HepG2 (cell line): ENCODE data around the gene S100P. TPM values are rescaled to one million over a fixed set of nuclear protein-coding genes. Genes with fewer than 3 reads are reported as not detected.
A peak's percentile ranks its signal among the peaks of the same experiment; 100 is the strongest.

Experiments
- AHDC1 ChIP-seq: sonication (generic); formaldehyde crosslinking; IDR thresholded peaks from 2 replicates; pipeline ENCODE4 v1.5.1; 2020; ENCODE audit warnings: mild to moderate bottlenecking, missing genetic modification reagents, borderline replicate concordance
- CTCF ChIP-seq: sonication (generic); formaldehyde crosslinking; IDR thresholded peaks from 2 replicates; pipeline ENCODE4 v1.5.0; 2020; ENCODE audit warnings: mild to moderate bottlenecking, missing genetic modification reagents, moderate library complexity
- DMTF1 ChIP-seq: sonication (generic); formaldehyde crosslinking; IDR thresholded peaks from 2 replicates; pipeline ENCODE4 v1.4.0; 2020; ENCODE audit warnings: mild to moderate bottlenecking, missing genetic modification reagents
- HMGXB4 ChIP-seq, 2 experiments: sonication (generic) in 1 of 2; formaldehyde crosslinking in 1 of 2; IDR thresholded peaks; 2 replicates each; pipeline versions ENCODE4 v1.4.0 to v1.6.1; 2018 to 2020; ENCODE audit warnings: missing genetic modification reagents in 2 of 2, borderline replicate concordance in 1 of 2, low read depth in 1 of 2, mild to moderate bottlenecking in 1 of 2, missing biosample characterization in 1 of 2
- NCOA2 ChIP-seq: sonication (generic); formaldehyde crosslinking; IDR thresholded peaks from 2 replicates; pipeline ENCODE4 v1.8.0; 2022; ENCODE audit warnings: inconsistent platforms
- PATZ1 ChIP-seq: sonication (generic); formaldehyde crosslinking; IDR thresholded peaks from 2 replicates; pipeline ENCODE4 v1.4.0; 2020; ENCODE audit warnings: missing genetic modification reagents
- PRDM15 ChIP-seq: sonication (generic); formaldehyde crosslinking; IDR thresholded peaks from 2 replicates; pipeline ENCODE4 v1.4.0; 2020; ENCODE audit warnings: missing genetic modification reagents
- TEAD3 ChIP-seq: optimal IDR thresholded peaks from 2 replicates; pipeline ENCODE3; 2016; ENCODE audit warnings: borderline replicate concordance
- ZNF124 ChIP-seq: sonication (generic); formaldehyde crosslinking; IDR thresholded peaks from 2 replicates; pipeline ENCODE4 v1.4.0; 2020; ENCODE audit warnings: missing genetic modification reagents
- polyA plus RNA-seq, 8 experiments: library from polyadenylated mRNA; depleted of rRNA in 3 of 8; stranded (reverse) in 7 of 8; unstranded in 1 of 8; fragments of >200 nt; fragmentation: Illumina TruSeq in 4 of 8; extraction: Trizol in 4 of 8; gene quantifications; 2 replicates each; pipeline versions ENCODE4 v1.2.1 to v1.2.3, GENCODE V29; 2011 to 2016; ENCODE audit warnings: low read depth in 4 of 8, missing spikeins in 1 of 8, mixed read lengths in 1 of 8; ENCODE audit not compliant: insufficient read depth in 1 of 8
- total RNA-seq, 5 experiments: library from RNA; depleted of rRNA; stranded (reverse); fragments of >200 nt; fragmentation: Illumina TruSeq; extraction: Trizol; gene quantifications; 2 replicates each; pipeline ENCODE4 v1.2.3, GENCODE V29; 2016; ENCODE audit warnings: low read depth in 1 of 5

Gene S100P
- total and polyA plus RNA-seq, 2 of the 13 experiments (the other 11 are each of a cell fraction or from before 2014, with no cell fraction given), result 278 to 1,649 TPM

- TF ChIP-seq HMGXB4 (CRISPR knock-in tag; IDR thresholded peaks at IDR 0.05; ENCODE audit: borderline replicate concordance in 1 of 2, low read depth in 1 of 2) (no peak; a peak in 2 of 4 replicates), PRDM15 (CRISPR knock-in tag) (peak; percentile 17; the same call in 1 of the 2 replicates), DMTF1 (CRISPR knock-in tag) (no peak), TEAD3 (CRISPR knock-in tag) (peak; percentile 2), CTCF (peak; percentile 44), AHDC1 (CRISPR knock-in tag) (no peak), NCOA2 (peak; percentile 15; the same call in 1 of the 2 replicates), PATZ1 (peak; percentile 66; the same call in 1 of the 2 replicates), ZNF124 (CRISPR knock-in tag) (no peak)
Measured at GRCh38 chr4:6688879-6689505, 4.7 kb upstream of the S100P start (continued).
